Endothelial cell of umbilical vein (primary cell): ENCODE results near the gene LIX1.

ENCODE experiments used
- POLR2A ChIP-seq: IDR thresholded peaks from 2 replicates; pipeline ENCODE4 v1.6.1; 2012; ENCODE audit warnings: low read depth, mild to moderate bottlenecking, control low read depth, low read length
- TF ChIP-seq, protein P1 (sequence below), 2 donors: IDR thresholded peaks; 1 replicate in 1 of 2; 2 replicates in 1 of 2; pipeline ENCODE4 v1.5.1; 2011; ENCODE audit warnings: low read length in 2 of 2, mild to moderate bottlenecking in 2 of 2, moderate library complexity in 2 of 2, control low read depth in 1 of 2, inconsistent platforms in 1 of 2, low read depth in 1 of 2; ENCODE audit not compliant: insufficient read depth in 1 of 2; ENCODE audit errors: extremely low read depth in 1 of 2

DNA sequence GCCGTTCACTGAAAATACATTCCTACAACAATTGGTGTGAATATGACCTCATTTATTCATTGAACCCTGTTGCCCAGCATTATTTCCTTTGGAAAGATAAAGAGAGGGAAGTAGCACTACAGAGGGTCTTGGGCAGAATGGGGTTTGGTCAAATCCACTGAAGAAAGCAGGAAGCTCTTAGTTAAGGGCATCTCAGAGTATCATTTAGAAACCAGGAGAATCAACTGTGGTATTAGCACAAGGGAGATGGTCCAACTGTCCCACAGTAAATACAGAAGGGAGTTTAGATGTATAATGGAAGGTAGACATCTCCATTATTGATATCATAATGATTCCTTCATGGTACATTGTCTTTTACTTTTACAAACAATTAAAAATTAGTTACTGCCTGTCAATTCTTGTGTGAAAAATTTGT is 47.1 kb downstream of the LIX1 start:
- TF ChIP-seq, protein P1, sequence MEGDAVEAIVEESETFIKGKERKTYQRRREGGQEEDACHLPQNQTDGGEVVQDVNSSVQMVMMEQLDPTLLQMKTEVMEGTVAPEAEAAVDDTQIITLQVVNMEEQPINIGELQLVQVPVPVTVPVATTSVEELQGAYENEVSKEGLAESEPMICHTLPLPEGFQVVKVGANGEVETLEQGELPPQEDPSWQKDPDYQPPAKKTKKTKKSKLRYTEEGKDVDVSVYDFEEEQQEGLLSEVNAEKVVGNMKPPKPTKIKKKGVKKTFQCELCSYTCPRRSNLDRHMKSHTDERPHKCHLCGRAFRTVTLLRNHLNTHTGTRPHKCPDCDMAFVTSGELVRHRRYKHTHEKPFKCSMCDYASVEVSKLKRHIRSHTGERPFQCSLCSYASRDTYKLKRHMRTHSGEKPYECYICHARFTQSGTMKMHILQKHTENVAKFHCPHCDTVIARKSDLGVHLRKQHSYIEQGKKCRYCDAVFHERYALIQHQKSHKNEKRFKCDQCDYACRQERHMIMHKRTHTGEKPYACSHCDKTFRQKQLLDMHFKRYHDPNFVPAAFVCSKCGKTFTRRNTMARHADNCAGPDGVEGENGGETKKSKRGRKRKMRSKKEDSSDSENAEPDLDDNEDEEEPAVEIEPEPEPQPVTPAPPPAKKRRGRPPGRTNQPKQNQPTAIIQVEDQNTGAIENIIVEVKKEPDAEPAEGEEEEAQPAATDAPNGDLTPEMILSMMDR (IDR thresholded peaks at IDR 0.05; ENCODE audit: extremely low read depth in 1 of 2, insufficient read depth in 1 of 2, low read depth in 1 of 2, low read length in 2 of 2) = no peak
- no peak for TF ChIP-seq POLR2A
